ENCODE measurements around the gene SCGB3A2.

Gene SCGB3A2

GRCh38 chr5:147874910-147875367 lies 3.6 kb upstream of the SCGB3A2 start:
- no peak overlapping the region for H3K4me3 ChIP-seq (ENCODE audit: low read depth, low read length)

GRCh38 chr5:147876141-147876540 lies 2.4 kb upstream of the SCGB3A2 start:
- TF ChIP-seq CTCF (IDR thresholded peaks at IDR 0.05; ENCODE audit: control insufficient read depth, extremely low read depth, insufficient read depth) = no peak
- H3K4me3 ChIP-seq (ENCODE audit: low read depth, low read length) = no peak overlapping the region
- DNase-seq (ENCODE audit: low read depth) = no peak

More at GRCh38 chr5:147874910-147875367, 3.6 kb upstream of the SCGB3A2 start:
- no peak for DNase-seq (ENCODE audit: low read depth)
- no peak for TF ChIP-seq CTCF (IDR thresholded peaks at IDR 0.05; ENCODE audit: control insufficient read depth, extremely low read depth, insufficient read depth)

- no peak for TF ChIP-seq CTCF (IDR thresholded peaks at IDR 0.05; ENCODE audit: control insufficient read depth, extremely low read depth, insufficient read depth)
- H3K4me3 ChIP-seq (ENCODE audit: low read depth, low read length) = no peak overlapping the region
- no peak for DNase-seq (ENCODE audit: low read depth)
These were observed 1.9 kb upstream of the SCGB3A2 start for GRCh38 chr5:147876626-147877025.

- no peak for TF ChIP-seq CTCF (IDR thresholded peaks at IDR 0.05; ENCODE audit: control insufficient read depth, extremely low read depth, insufficient read depth)
- H3K4me3 ChIP-seq (ENCODE audit: low read depth, low read length) = no peak overlapping the region
- DNase-seq (ENCODE audit: low read depth) = no peak
These were observed 1.3 kb downstream of the SCGB3A2 start for GRCh38 chr5:147879784-147880183.

GRCh38 chr5:147880487-147880886 lies 2.0 kb downstream of the SCGB3A2 start:
- DNase-seq (ENCODE audit: low read depth) = no peak
- no peak for TF ChIP-seq CTCF (IDR thresholded peaks at IDR 0.05; ENCODE audit: control insufficient read depth, extremely low read depth, insufficient read depth)
- H3K4me3 ChIP-seq (ENCODE audit: low read depth, low read length) = no peak overlapping the region

GRCh38 chr5:147882586-147883313 lies 4.2 kb downstream of the SCGB3A2 start:
- no peak overlapping the region for H3K4me3 ChIP-seq (ENCODE audit: low read depth, low read length)
- TF ChIP-seq CTCF (IDR thresholded peaks at IDR 0.05; ENCODE audit: control insufficient read depth, extremely low read depth, insufficient read depth) = no peak
- no peak for DNase-seq (ENCODE audit: low read depth)

All from LNCaP clone FGC (cell line).